ENCODE results near the gene CD200R1L. TPM values are rescaled to one million over a fixed set of nuclear protein-coding genes. Genes with fewer than 3 reads are reported as not detected.

The CD200R1L gene
- total RNA-seq, 1 donor from 2014 or later: 0.26 TPM

DNA sequence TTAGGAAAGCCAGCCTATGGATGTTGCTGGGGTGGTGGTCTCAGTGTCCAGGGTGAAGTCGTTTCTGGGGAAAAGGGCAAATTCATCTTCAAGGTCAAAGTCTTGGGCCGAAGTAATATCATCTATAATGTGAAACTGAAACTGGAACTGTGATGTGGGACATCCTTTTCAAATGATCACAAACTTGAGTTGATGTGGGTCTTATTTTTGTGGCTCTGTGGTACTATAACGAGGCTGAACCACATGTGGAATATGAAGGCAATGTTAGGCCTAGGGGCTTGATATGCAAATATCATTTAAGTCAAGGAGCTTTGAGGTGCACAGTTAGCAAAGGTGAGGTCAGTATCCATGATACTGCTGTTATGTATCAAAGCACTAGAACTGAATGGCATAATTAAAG lies 1.5 kb upstream of the CD200R1L start:
- TF ChIP-seq, protein P1, sequence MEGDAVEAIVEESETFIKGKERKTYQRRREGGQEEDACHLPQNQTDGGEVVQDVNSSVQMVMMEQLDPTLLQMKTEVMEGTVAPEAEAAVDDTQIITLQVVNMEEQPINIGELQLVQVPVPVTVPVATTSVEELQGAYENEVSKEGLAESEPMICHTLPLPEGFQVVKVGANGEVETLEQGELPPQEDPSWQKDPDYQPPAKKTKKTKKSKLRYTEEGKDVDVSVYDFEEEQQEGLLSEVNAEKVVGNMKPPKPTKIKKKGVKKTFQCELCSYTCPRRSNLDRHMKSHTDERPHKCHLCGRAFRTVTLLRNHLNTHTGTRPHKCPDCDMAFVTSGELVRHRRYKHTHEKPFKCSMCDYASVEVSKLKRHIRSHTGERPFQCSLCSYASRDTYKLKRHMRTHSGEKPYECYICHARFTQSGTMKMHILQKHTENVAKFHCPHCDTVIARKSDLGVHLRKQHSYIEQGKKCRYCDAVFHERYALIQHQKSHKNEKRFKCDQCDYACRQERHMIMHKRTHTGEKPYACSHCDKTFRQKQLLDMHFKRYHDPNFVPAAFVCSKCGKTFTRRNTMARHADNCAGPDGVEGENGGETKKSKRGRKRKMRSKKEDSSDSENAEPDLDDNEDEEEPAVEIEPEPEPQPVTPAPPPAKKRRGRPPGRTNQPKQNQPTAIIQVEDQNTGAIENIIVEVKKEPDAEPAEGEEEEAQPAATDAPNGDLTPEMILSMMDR (IDR thresholded peaks at IDR 0.05; ENCODE audit: insufficient read depth, low read length, severe bottlenecking): no peak
- Histone ChIP-seq H3K27me3 (ENCODE audit: control insufficient read depth, insufficient read depth, low read length) (peaks cover 1% of the 10 kb centered on the region), H3K4me3 (ENCODE audit: low read depth, low read length) (no peak overlapping the region), H3K36me3 (ENCODE audit: control insufficient read depth, insufficient read depth, low read length) (no peaks in the 10 kb centered on the region)
- FAIRE-seq (no peak), DNase-seq (ENCODE audit: low read depth) (no peak)

DNA sequence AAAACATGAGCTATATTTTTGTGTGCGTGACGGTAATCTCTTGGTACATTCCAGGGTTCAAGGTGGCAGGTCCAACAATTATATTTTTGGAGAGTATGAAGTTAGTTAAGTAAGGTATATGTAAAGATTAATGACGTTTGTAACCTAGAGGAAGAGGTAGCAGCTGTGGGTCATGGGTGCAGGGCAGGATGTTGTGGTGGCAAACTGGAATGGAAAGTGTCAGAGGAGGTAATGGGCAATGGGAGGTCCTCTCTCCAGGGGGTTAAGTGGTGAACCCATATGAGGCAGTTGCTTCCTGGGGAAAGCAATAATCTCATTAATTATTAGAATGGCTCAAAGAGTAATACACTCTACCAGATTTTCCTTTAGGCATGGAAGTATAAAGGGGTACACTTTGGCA lies 1.0 kb upstream of the CD200R1L start:
- Histone ChIP-seq H3K4me3 (ENCODE audit: low read depth, low read length) (no peak overlapping the region), H3K27me3 (ENCODE audit: control insufficient read depth, insufficient read depth, low read length) (peaks cover 1% of the 10 kb centered on the region), H3K36me3 (ENCODE audit: control insufficient read depth, insufficient read depth, low read length) (no peaks in the 10 kb centered on the region)
- no peak for FAIRE-seq
- TF ChIP-seq, protein P1 (IDR thresholded peaks at IDR 0.05; ENCODE audit: insufficient read depth, low read length, severe bottlenecking): no peak
- no peak for DNase-seq (ENCODE audit: low read depth)

DNA sequence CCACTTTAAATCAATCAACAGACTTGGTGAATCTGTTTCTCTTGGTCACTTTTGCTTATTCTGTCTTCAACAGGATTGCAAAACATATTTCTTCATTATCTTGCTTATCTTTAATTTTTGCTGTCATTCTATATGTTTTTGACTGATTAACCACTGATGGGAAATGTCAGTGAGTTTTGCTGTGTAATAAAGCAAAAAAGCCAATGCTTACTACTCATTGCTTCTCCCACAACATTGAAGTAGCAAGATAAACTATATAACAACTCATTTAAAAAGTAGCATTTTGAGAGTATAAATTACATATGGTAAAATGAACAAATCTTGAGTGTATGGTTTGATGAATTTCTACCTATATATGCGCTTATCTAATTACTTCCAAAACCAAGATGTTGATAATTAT lies 892 bp downstream of the CD200R1L start:
- Histone ChIP-seq H3K27me3 (ENCODE audit: control insufficient read depth, insufficient read depth, low read length) (peaks cover 1% of the 10 kb centered on the region), H3K36me3 (ENCODE audit: control insufficient read depth, insufficient read depth, low read length) (no peaks in the 10 kb centered on the region), H3K4me3 (ENCODE audit: low read depth, low read length) (no peak overlapping the region)
- TF ChIP-seq, protein P1 (IDR thresholded peaks at IDR 0.05; ENCODE audit: insufficient read depth, low read length, severe bottlenecking): no peak
- DNase-seq (ENCODE audit: low read depth) (no peak), FAIRE-seq (no peak)

DNA sequence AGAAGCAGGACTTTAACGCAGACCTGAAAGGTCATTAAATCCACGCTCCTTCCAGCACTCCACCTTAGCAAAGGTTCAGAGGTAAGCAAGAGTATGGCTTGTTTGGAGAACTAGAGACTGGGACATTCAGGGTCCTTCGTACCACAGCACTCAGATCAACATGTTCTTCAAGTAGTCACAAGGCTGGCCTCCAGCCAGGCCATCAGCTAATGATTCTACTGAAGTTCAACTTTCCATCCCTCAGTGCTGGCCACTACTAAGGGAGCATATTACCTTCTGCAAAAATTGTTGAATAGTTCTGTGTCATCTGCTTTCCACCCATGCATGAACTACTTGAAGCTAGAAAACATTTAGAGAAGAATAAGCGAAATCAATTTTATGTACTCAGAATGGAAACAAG lies 17.6 kb downstream of the CD200R1L start:
- DNase-seq (ENCODE audit: low read depth): no peak
- no peak for FAIRE-seq
- TF ChIP-seq, protein P1 (IDR thresholded peaks at IDR 0.05; ENCODE audit: insufficient read depth, low read length, severe bottlenecking): no peak
- H3K27me3 ChIP-seq (ENCODE audit: control insufficient read depth, insufficient read depth, low read length): no peaks in the 10 kb centered on the region
- H3K36me3 ChIP-seq (ENCODE audit: control insufficient read depth, insufficient read depth, low read length): no peaks in the 10 kb centered on the region
- H3K4me3 ChIP-seq (ENCODE audit: low read depth, low read length): no peak overlapping the region

DNA sequence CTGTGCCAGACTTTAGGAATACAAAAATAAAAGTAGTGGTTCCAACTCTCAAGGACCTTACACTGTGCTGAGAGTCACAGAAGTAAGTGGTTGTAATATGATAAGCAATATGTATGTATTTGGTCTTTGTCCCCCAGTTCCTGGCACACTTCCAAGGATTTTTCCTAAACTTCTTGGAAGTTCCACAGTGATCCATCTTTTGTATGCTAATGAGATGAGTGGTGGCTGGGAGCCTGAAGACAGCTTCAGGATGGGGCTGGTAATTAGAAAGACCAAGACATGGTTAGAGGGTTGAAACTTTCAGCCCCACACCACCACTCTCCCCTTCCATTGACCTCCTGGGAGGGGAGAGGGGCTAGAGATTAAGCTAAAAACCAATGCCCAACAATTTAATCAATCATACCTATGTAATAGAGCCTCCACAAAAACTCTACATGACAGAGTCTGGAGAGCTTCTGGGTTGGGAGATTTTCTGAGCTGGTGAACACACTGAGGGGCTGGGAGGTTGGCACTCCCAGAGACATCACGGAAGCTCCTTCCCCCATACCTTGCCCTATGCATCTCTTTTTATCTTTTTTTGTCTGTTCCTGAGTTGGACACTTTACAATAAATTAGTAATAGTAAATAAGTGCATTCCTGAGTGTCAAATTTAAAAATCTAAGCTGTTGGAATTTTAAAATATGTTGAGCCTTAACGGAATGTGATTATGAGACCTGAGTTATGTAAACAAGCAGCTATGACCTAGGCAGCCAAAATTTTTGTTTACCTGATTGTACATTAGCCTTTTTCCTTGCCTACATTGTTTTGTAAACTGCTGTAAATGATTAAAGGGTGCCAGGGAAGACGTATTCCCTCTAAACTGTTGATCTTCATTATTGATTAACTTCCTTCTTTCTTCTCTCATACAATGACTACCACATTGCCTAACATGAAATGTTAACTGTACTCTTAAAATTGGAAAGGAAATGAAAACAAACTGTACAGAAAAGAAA lies 24.3 kb downstream of the CD200R1L start:
- Histone ChIP-seq H3K36me3 (ENCODE audit: control insufficient read depth, insufficient read depth, low read length) (no peaks in the 10 kb centered on the region), H3K27me3 (ENCODE audit: control insufficient read depth, insufficient read depth, low read length) (no peaks in the 10 kb centered on the region), H3K4me3 (ENCODE audit: low read depth, low read length) (no peak overlapping the region)
- DNase-seq (ENCODE audit: low read depth) (no peak), FAIRE-seq (no peak)
- TF ChIP-seq, protein P1 (IDR thresholded peaks at IDR 0.05; ENCODE audit: insufficient read depth, low read length, severe bottlenecking): no peak
